HG03342 (cell line): ENCODE measurements around the gene RNF220.
A peak's percentile ranks its signal among the peaks of the same experiment; 100 is the strongest.
"Not testable (repeated sequence)": the region's sequence is repeated elsewhere in the genome, so short reads cannot be mapped to it uniquely, and the experiment has no call there.

ENCODE experiments used
- ATAC-seq: cut with Tn5 transposase; IDR thresholded peaks from one replicate; pipeline ENCODE4 v1.9.1; 2021; ENCODE audit warnings: mild to moderate bottlenecking, moderate library complexity; ENCODE audit not compliant: unreplicated experiment

RNF220 gene

GRCh38 chr1:44648529-44649250, 243.6 kb downstream of the RNF220 start:
- ATAC-seq = no peak

- no peak for ATAC-seq
Observed at GRCh38 chr1:44649788-44650158, 244.7 kb downstream of the RNF220 start.

- ATAC-seq = no peak
Observed at GRCh38 chr1:44650159-44650831, 245.2 kb downstream of the RNF220 start.

GRCh38 chr1:44651069-44651468, 246.0 kb downstream of the RNF220 start:
- no peak for ATAC-seq

GRCh38 chr1:44652445-44653106, 247.5 kb downstream of the RNF220 start:
- peak; percentile 55 for ATAC-seq

- ATAC-seq = no peak
Observed at GRCh38 chr1:44653107-44653964, 248.3 kb downstream of the RNF220 start.

GRCh38 chr1:44654621-44655187, 249.6 kb downstream of the RNF220 start:
- ATAC-seq = no peak

- ATAC-seq = no peak
Observed at GRCh38 chr1:44655609-44656008, 250.6 kb downstream of the RNF220 start.

GRCh38 chr1:44659566-44659965, 254.5 kb downstream of the RNF220 start:
- ATAC-seq = no peak

- ATAC-seq = no peak
Observed at GRCh38 chr1:44660176-44660575, 255.1 kb downstream of the RNF220 start.

GRCh38 chr1:44661781-44662682, 257.0 kb downstream of the RNF220 start:
- ATAC-seq = no peak

- ATAC-seq = no peak
Observed at GRCh38 chr1:44662683-44663030, 257.6 kb downstream of the RNF220 start.

- no peak for ATAC-seq
Observed at GRCh38 chr1:44663417-44663816, 258.4 kb downstream of the RNF220 start.

- no peak for ATAC-seq
Observed at GRCh38 chr1:44664730-44665370, 259.8 kb downstream of the RNF220 start.

GRCh38 chr1:44666719-44667118, 261.7 kb downstream of the RNF220 start:
- ATAC-seq = not testable (repeated sequence)

- ATAC-seq = no peak
Observed at GRCh38 chr1:44670751-44671640, 265.9 kb downstream of the RNF220 start.

GRCh38 chr1:44672254-44672955, 267.4 kb downstream of the RNF220 start:
- ATAC-seq = no peak
